GM10266 (cell line): Measurements from ENCODE around the gene XYLT1.

Experiments
- DNase-seq: peaks from one replicate; pipeline ENCODE4 v3.0.0; 2012; ENCODE audit errors: extremely low spot score
- TF ChIP-seq, protein P1 (sequence below): IDR thresholded peaks from 2 replicates; pipeline ENCODE4 v1.5.1; 2012; ENCODE audit warnings: mild to moderate bottlenecking, low read depth; ENCODE audit not compliant: control insufficient read depth, insufficient read depth; ENCODE audit errors: missing control alignments

The XYLT1 gene

DNA sequence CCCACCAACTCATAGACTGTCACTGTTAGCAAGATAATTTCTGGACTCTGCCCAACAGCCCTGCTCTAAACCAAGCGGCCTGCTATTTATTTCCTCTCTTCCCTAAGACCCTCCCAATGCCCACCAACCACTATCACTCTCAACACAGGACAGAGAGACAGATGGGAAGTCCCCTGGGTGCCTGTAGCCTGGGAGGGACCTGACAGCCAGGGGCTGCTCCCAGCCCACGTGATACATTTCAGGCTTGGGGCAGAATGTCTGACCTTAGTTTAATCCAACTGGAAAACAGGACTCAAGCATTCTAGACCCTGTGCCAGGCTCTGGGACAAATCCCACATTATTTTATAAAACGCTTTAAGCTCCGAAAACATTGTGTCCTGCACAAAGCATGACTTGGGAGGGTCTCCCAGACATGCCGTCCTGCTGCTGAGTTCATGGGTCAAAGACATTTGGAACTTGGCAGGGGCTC, 23.6 kb downstream of the XYLT1 start:
- TF ChIP-seq, protein P1, sequence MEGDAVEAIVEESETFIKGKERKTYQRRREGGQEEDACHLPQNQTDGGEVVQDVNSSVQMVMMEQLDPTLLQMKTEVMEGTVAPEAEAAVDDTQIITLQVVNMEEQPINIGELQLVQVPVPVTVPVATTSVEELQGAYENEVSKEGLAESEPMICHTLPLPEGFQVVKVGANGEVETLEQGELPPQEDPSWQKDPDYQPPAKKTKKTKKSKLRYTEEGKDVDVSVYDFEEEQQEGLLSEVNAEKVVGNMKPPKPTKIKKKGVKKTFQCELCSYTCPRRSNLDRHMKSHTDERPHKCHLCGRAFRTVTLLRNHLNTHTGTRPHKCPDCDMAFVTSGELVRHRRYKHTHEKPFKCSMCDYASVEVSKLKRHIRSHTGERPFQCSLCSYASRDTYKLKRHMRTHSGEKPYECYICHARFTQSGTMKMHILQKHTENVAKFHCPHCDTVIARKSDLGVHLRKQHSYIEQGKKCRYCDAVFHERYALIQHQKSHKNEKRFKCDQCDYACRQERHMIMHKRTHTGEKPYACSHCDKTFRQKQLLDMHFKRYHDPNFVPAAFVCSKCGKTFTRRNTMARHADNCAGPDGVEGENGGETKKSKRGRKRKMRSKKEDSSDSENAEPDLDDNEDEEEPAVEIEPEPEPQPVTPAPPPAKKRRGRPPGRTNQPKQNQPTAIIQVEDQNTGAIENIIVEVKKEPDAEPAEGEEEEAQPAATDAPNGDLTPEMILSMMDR, result no peak
- no peak for DNase-seq

DNA sequence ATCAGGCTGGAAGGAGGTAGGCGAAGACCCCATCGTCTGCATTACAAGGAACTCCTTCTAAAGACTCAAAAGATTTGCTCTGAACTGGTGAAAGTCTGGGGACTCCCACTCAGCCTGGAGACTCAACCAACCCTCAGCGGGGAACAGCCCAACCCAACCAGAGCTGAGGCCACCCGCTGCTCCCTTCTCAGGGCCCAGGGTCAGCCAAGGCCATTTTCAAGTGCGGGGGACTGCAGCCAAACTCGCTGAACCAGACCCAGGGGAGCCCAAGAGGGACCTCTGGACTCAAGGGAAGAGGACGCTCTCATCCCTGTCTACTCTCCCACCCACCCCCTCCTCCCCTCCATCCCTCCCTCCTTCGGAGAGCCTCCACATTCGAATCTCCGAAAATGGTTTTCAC, 24.1 kb downstream of the XYLT1 start:
- TF ChIP-seq, protein P1, result no peak
- DNase-seq, result no peak

DNA sequence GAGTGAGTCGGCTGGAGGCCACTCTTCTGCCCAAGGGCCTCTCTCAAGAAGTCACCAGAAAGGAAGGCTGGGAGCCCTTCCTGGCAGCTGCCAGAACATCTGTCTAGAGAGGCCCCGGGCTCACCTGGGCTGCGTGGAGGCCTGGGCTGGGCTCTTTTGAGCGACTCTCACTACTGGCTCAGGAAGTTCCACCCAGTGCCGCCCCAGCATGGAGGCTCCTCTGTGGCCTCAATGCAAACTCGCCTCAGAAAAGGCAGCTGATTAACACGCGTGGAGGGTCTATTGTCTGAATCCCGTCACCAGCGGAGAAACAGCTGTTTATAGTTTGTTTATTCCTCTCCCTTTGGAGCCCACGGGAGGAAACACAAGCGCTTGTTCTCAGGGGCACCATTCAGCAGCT, 25.3 kb downstream of the XYLT1 start:
- no peak for DNase-seq
- TF ChIP-seq, protein P1, result no peak

DNA sequence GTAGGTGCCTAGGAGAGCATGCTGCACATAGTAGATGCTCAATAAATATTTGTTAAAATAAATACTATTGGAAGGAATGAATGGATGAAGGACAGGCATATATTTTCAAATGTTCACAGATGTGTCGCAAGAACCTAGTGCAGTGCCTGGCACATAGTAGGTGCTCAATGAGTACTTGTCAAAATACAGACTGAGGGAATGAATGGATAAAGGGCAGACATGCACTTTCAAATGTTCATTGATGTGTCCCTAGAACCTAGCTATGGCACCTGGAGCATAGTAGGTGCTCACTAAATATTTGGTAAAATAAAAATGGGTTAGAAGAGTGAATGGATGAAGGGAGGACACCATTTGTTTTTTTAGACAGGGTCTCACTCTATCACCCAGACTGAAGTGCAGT, 26.1 kb downstream of the XYLT1 start:
- TF ChIP-seq, protein P1, result no peak
- DNase-seq, result no peak

DNA sequence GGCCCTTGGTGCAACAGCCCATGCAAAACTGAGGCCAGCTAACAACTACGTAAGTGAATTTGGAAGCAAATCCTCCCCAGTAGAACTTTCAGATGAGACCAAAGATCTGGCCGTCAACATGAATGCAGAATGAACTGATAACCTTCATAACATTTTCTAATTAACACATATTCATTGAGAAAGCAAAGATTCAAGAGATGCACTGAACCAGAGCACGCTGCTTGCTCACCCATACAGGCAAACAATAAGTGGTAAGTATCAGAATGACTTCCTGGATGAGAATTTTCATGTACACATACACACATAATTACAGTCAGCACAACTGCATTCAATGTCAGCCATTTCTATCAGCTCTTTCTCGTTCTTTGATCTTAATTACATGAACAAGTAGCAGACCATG, 30.6 kb downstream of the XYLT1 start:
- peak; percentile 27 for DNase-seq
- TF ChIP-seq, protein P1, result no peak

DNA sequence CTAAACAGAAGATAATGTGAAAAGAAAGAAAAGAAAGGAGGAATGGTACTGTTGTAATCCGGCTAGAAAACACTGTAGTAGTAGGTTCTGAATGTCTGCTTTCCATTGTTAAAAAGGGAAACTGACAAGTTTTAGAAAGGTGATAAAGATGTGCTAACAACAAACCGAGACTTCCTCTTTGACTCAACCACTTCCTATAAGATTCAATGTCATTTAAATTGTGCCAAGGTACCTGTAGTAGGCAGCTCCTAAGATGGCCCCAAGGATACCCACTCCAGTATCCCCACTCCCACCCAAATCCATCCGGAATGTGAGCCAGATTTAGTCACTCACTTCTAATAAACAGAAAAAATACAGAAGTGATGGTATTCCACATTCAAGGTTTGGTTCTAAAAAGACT, 31.2 kb downstream of the XYLT1 start:
- peak; percentile 22 for DNase-seq
- TF ChIP-seq, protein P1, result no peak

DNA sequence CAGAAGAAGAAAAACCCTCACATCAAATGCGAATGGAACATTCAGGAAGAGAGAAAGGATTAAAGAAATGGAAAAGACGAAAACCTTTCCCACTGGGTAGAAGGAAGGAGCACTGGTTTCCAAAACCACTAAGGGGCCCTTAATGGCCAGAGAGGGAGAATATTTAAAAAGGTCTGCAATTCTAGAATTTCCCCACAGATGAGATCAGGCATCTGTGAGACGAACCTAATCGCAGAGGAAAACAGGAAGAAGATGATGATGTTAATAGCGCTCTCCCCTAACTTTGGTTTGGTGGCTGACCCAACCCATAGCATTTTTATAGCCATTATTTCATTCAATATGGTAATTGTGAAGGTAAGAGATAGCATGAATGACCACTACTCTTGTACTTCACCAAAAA, 32.8 kb downstream of the XYLT1 start:
- DNase-seq, result no peak
- TF ChIP-seq, protein P1, result no peak
